ENCODE results near the gene C1QA.

- TF ChIP-seq YY1 (IDR thresholded peaks at IDR 0.05; ENCODE audit: insufficient read depth, insufficient read length) (no peak), SUZ12 (IDR thresholded peaks at IDR 0.05; ENCODE audit: extremely low read depth, insufficient read depth, insufficient read length) (no peak), ZNF274 (IDR thresholded peaks at IDR 0.05; ENCODE audit: low read depth, low read length) (no peak)
Observed at GRCh38 chr1:22597301-22597965, 39.0 kb upstream of the C1QA start.

Measured in NT2/D1 (cell line).